Vagina (tissue), 2 donors: ENCODE measurements around the gene NXPH3.

Source experiments
- CTCF ChIP-seq, 3 experiments: fragments of 450-650 bp in 2 of 3; fragments of 200-600 bp in 1 of 3; sonication (generic) in 1 of 3; IDR thresholded peaks; one replicate each; pipeline ENCODE4 v1.5.1; 2017 to 2019; ENCODE audit warnings: antibody characterized with exemption in 3 of 3, mild to moderate bottlenecking in 2 of 3, moderate library complexity in 2 of 3
- POLR2AphosphoS5 ChIP-seq, 2 donors: sonication (generic); formaldehyde crosslinking; IDR thresholded peaks; one replicate each; pipeline ENCODE4 v1.9.0; 2017; ENCODE audit warnings: antibody characterized with exemption in 2 of 2, mild to moderate bottlenecking in 2 of 2, low read depth in 1 of 2; ENCODE audit not compliant: insufficient read depth in 1 of 2

GRCh38 chr17:49589577-49589927 lies 13.9 kb downstream of the NXPH3 start:
- TF ChIP-seq POLR2AphosphoS5 (IDR thresholded peaks at IDR 0.05; ENCODE audit: insufficient read depth in 1 of 2, low read depth in 1 of 2) (no peak), CTCF (IDR thresholded peaks at IDR 0.05) (no peak)
